Uterus (tissue), 4 donors: Measurements from ENCODE around the gene SLC22A17. TPM values are rescaled to one million over a fixed set of nuclear protein-coding genes. Genes with fewer than 3 reads are reported as not detected.
A peak's percentile ranks its signal among the peaks of the same experiment; 100 is the strongest.

ENCODE experiments used
- DNase-seq, 2 donors: peaks; one replicate each; pipeline ENCODE4 v3.0.0-alpha.2; 2019 to 2020
- H3K27ac ChIP-seq, 2 donors: fragments of 200-600 bp; sonication (generic); 1 replicate in 1 of 2; 2 replicates in 1 of 2; pipeline ENCODE4 v1.5.1; 2016 to 2018
- H3K27me3 ChIP-seq, 2 donors: fragments of 200-600 bp; sonication (generic); one replicate each; pipeline ENCODE4 v1.5.1; 2018 to 2019; ENCODE audit warnings: control low read depth in 1 of 2
- H3K36me3 ChIP-seq, 2 donors: fragments of 200-600 bp; sonication (generic); one replicate each; pipeline ENCODE4 v1.5.1; 2019; ENCODE audit warnings: control low read depth in 1 of 2
- H3K4me1 ChIP-seq, 2 donors: fragments of 200-600 bp; sonication (generic); one replicate each; pipeline ENCODE4 v1.5.1; 2018 to 2019; ENCODE audit warnings: control low read depth in 1 of 2
- H3K4me3 ChIP-seq, 2 donors: fragments of 200-600 bp; sonication (generic); 1 replicate in 1 of 2; 2 replicates in 1 of 2; pipeline ENCODE4 v1.5.1; 2018 to 2019; ENCODE audit warnings: mild to moderate bottlenecking in 1 of 2
- H3K9me3 ChIP-seq, 2 donors: fragments of 200-600 bp; sonication (generic); one replicate each; pipeline ENCODE4 v1.5.1; 2019; ENCODE audit warnings: control low read depth in 1 of 2
- POLR2A ChIP-seq, 2 donors: fragments of 450-650 bp; IDR thresholded peaks; one replicate each; pipeline ENCODE4 v1.6.1; 2016; ENCODE audit warnings: antibody characterized with exemption in 2 of 2, mild to moderate bottlenecking in 1 of 2, moderate library complexity in 1 of 2
- intact Hi-C: fragments of 100-400 bp; cut with DNase I; formaldehyde crosslinking; loops from one replicate; pipeline ENCODE4 v1.15.1; 2023; ENCODE audit warnings: low total_unique reads
- total RNA-seq, 4 donors: library from RNA; depleted of rRNA in 3 of 4; stranded (reverse); fragments of >200 nt in 3 of 4; gene quantifications; one replicate each; pipeline versions ENCODE4 v1.1.0 to v1.2.4, GENCODE V29; 2014 to 2023
- TF ChIP-seq, protein P1 (sequence below), 4 experiments: fragments of 200-600 bp in 2 of 4; fragments of 450-650 bp in 2 of 4; sonication (generic) in 2 of 4; IDR thresholded peaks; one replicate each; pipeline ENCODE4 v1.5.1; 2016 to 2019; ENCODE audit warnings: antibody characterized with exemption in 4 of 4, mild to moderate bottlenecking in 2 of 4, moderate library complexity in 1 of 4
- donor health status: DM: yes; HTN: yes; CAD: no.

SLC22A17 gene
- total RNA-seq, 4 donors from 2014 or later, result 30.6 to 49.4 (median 41.7) TPM

DNA sequence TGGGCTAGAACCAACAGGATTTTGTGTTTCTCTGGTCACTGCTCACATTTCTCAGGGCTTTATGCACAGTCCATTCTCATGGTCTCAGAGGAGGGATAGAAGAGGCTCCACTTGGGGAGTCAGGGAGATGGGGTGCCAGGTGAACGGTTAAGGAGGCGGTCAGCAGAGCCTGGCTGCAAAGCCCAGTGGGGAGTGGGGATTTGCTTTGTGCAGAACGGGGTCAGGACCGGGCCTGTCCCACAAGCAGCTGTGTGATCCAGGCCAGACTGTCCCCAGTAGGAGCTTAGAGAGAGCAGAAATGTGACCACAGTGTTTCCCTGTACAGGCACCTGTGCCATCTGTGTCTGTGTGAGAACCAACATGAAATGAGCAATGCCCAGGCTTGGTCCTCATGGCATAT lies 28.3 kb upstream of the SLC22A17 start:
- no peak for DNase-seq
- no peaks in the 10 kb centered on the region for H3K9me3 ChIP-seq
- H3K4me3 ChIP-seq, result no peak overlapping the region
- H3K27me3 ChIP-seq, result no peaks in the 10 kb centered on the region
- H3K36me3 ChIP-seq, result no peaks in the 10 kb centered on the region
- TF ChIP-seq, protein P1, sequence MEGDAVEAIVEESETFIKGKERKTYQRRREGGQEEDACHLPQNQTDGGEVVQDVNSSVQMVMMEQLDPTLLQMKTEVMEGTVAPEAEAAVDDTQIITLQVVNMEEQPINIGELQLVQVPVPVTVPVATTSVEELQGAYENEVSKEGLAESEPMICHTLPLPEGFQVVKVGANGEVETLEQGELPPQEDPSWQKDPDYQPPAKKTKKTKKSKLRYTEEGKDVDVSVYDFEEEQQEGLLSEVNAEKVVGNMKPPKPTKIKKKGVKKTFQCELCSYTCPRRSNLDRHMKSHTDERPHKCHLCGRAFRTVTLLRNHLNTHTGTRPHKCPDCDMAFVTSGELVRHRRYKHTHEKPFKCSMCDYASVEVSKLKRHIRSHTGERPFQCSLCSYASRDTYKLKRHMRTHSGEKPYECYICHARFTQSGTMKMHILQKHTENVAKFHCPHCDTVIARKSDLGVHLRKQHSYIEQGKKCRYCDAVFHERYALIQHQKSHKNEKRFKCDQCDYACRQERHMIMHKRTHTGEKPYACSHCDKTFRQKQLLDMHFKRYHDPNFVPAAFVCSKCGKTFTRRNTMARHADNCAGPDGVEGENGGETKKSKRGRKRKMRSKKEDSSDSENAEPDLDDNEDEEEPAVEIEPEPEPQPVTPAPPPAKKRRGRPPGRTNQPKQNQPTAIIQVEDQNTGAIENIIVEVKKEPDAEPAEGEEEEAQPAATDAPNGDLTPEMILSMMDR (IDR thresholded peaks at IDR 0.05), result no peak
- TF ChIP-seq POLR2A (IDR thresholded peaks at IDR 0.05), result no peak
- no peak overlapping the region for H3K27ac ChIP-seq
- no peaks in the 10 kb centered on the region for H3K4me1 ChIP-seq
- intact Hi-C loops, result no loop called here

- Histone ChIP-seq H3K27me3 (no peaks in the 10 kb centered on the region), H3K9me3 (no peaks in the 10 kb centered on the region), H3K4me1 (no peaks in the 10 kb centered on the region), H3K27ac (no peak overlapping the region), H3K4me3 (no peak overlapping the region), H3K36me3 (no peaks in the 10 kb centered on the region)
- intact Hi-C loops, result no loop called here
- no peak for TF ChIP-seq POLR2A (IDR thresholded peaks at IDR 0.05)
- TF ChIP-seq, protein P1 (IDR thresholded peaks at IDR 0.05), result no peak
- no peak for DNase-seq
Measured at GRCh38 chr14:23380197-23380914, 27.7 kb upstream of the SLC22A17 start.

GRCh38 chr14:23379366-23380196 lies 26.9 kb upstream of the SLC22A17 start:
- TF ChIP-seq, protein P1 (IDR thresholded peaks at IDR 0.05), result peak; percentile 84 to 89 (median 86)
- TF ChIP-seq POLR2A (IDR thresholded peaks at IDR 0.05), result no peak
- intact Hi-C loops, result loop anchor here (5.0 kb wide), 1 partner anchor 52 kb away; no protein-coding TSS in a partner anchor
- no peaks in the 10 kb centered on the region for H3K27me3 ChIP-seq
- H3K9me3 ChIP-seq, result no peaks in the 10 kb centered on the region
- no peaks in the 10 kb centered on the region for H3K4me1 ChIP-seq
- DNase-seq, result peak in 1 of 2 donors; percentile 54
- H3K4me3 ChIP-seq, result no peak overlapping the region
- H3K27ac ChIP-seq, result no peak overlapping the region
- no peaks in the 10 kb centered on the region for H3K36me3 ChIP-seq

GRCh38 chr14:23378612-23379220 lies 26.0 kb upstream of the SLC22A17 start:
- H3K36me3 ChIP-seq, result no peaks in the 10 kb centered on the region
- H3K4me3 ChIP-seq, result no peak overlapping the region
- no peak for DNase-seq
- no peak for TF ChIP-seq POLR2A (IDR thresholded peaks at IDR 0.05)
- TF ChIP-seq, protein P1 (IDR thresholded peaks at IDR 0.05), result no peak
- intact Hi-C loops, result loop anchor here (5.0 kb wide), 1 partner anchor 51 kb away; no protein-coding TSS in a partner anchor
- no peaks in the 10 kb centered on the region for H3K27me3 ChIP-seq
- no peaks in the 10 kb centered on the region for H3K4me1 ChIP-seq
- H3K27ac ChIP-seq, result no peak overlapping the region
- H3K9me3 ChIP-seq, result no peaks in the 10 kb centered on the region
